ENCODE results near the gene SLF2. TPM values are rescaled to one million over a fixed set of nuclear protein-coding genes. Genes with fewer than 3 reads are reported as not detected.

SLF2 gene
- total RNA-seq, 2 donors from 2014 or later, result 25.3 to 77.8 TPM

DNA sequence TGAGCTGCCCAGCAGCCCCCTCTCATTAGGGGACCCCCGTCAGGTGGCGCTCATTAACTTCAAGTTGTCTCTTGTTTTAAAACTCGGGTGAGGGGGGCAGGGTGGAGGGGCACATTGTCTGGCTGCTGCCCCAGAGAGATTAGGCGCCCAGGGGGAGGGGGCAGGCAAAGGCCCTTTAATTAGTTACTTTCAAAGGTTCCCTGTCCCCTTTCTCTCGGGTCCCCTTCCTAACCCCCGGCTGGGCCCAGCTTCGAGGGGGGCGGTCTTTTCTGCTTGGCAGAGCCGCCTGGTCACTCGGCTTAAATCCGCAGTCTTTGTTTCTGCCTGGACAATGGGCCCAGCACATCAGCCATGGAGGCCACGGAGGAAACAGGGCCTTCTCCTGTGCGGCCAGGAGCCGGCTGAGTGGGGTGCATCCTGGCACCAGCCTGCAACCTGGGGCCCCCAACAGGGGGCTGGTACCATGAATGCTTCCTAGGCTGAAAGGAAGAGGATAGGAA is 38.9 kb upstream of the SLF2 start:
- Histone ChIP-seq H3K4me1 (replicated peaks) (no peaks in the 10 kb centered on the region), H3K4me3 (no peak overlapping the region), H3K9me3 (no peaks in the 10 kb centered on the region), H3K27me3 (replicated peaks; ENCODE audit: insufficient read depth) (peaks cover 4% of the 10 kb centered on the region), H3K27ac (no peak overlapping the region), H3K36me3 (no peaks in the 10 kb centered on the region)
- no peak for DNase-seq (ENCODE audit: low spot score)
- 69% methylated on average over 14 of the region's 14 CpGs for WGBS
- intact Hi-C loops (cut with DNase I), result no loop called here
- TF ChIP-seq POLR2AphosphoS5 (IDR thresholded peaks at IDR 0.05) (no peak), CTCF (IDR thresholded peaks at IDR 0.05) (no peak), POLR2A (IDR thresholded peaks at IDR 0.05) (no peak)

GRCh38 chr10:100874702-100875483 is 37.9 kb upstream of the SLF2 start:
- no peaks in the 10 kb centered on the region for H3K36me3 ChIP-seq
- H3K4me3 ChIP-seq, result no peak overlapping the region
- peaks cover 4% of the 10 kb centered on the region for H3K27me3 ChIP-seq (replicated peaks; ENCODE audit: insufficient read depth)
- H3K27ac ChIP-seq, result no peak overlapping the region
- H3K4me1 ChIP-seq (replicated peaks), result no peaks in the 10 kb centered on the region
- no peaks in the 10 kb centered on the region for H3K9me3 ChIP-seq
- 81% methylated on average over 20 of the region's 20 CpGs for WGBS
- intact Hi-C loops (cut with DNase I), result loop anchor here (5.0 kb wide), 1 partner anchor 308 kb away; no protein-coding TSS in a partner anchor
- TF ChIP-seq POLR2A (IDR thresholded peaks at IDR 0.05) (no peak), POLR2AphosphoS5 (IDR thresholded peaks at IDR 0.05) (no peak), CTCF (IDR thresholded peaks at IDR 0.05) (no peak)
- no peak for DNase-seq (ENCODE audit: low spot score)

- no peaks in the 10 kb centered on the region for H3K36me3 ChIP-seq
- peaks cover 4% of the 10 kb centered on the region for H3K27me3 ChIP-seq (replicated peaks; ENCODE audit: insufficient read depth)
- no peaks in the 10 kb centered on the region for H3K9me3 ChIP-seq
- TF ChIP-seq CTCF (IDR thresholded peaks at IDR 0.05) (no peak), POLR2AphosphoS5 (IDR thresholded peaks at IDR 0.05) (no peak), POLR2A (IDR thresholded peaks at IDR 0.05) (no peak)
- H3K4me3 ChIP-seq, result no peak overlapping the region
- no peak overlapping the region for H3K27ac ChIP-seq
- H3K4me1 ChIP-seq (replicated peaks), result no peaks in the 10 kb centered on the region
- DNase-seq (ENCODE audit: low spot score), result no peak
- intact Hi-C loops (cut with DNase I), result loop anchor here (5.0 kb wide), 1 partner anchor 308 kb away; no protein-coding TSS in a partner anchor
- 62% methylated on average over 5 of the region's 5 CpGs for WGBS
These were observed 37.1 kb upstream of the SLF2 start for GRCh38 chr10:100875484-100876166.

DNA sequence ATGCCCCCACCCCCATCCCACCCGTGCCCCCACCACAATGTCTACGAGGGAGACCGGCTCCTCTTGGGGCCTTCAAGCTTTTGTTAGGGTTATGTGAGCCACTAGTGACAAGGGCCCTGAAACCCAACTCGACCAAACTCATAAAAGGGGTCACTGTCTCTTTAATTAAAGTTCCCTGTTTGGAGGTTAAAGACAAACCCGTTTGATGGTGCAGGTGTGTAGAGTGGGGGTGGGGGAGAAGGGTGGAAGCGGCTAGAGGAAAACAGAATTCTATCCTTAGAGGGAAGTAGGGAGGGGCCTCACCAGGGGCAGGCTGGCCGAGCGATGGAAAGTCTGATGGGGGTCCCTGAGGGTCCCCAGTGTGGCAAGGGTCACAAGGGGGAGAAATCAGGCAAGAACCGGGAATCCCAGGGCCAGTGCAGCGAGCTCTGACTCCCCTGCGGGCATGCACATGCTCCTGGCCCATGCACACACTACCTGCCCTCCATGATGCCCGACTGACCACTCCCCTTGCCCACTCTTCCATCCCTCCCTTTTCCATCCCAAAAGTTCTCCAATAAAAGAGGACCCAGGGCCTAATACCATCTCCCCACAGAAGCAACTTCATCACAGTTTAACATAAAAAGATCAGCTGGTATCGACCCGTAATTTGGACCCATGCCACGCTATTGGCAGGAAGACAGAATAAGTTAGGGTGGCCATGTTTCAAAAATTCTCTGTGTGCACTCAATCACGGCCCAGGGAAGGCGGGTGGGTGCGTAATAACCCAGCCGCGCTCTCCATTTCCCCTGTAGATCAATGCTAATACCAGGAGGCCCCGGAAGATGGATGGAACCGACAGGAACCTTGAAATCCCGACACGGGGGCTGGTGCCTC is 35.9 kb upstream of the SLF2 start:
- 54% methylated on average over 24 of the region's 24 CpGs for WGBS
- Histone ChIP-seq H3K9me3 (no peaks in the 10 kb centered on the region), H3K4me3 (no peak overlapping the region), H3K27ac (no peak overlapping the region), H3K36me3 (no peaks in the 10 kb centered on the region), H3K27me3 (replicated peaks; ENCODE audit: insufficient read depth) (peaks cover 4% of the 10 kb centered on the region), H3K4me1 (replicated peaks) (no peaks in the 10 kb centered on the region)
- no peak for TF ChIP-seq POLR2AphosphoS5 (IDR thresholded peaks at IDR 0.05)
- no peak for TF ChIP-seq POLR2A (IDR thresholded peaks at IDR 0.05)
- TF ChIP-seq CTCF (IDR thresholded peaks at IDR 0.05), result no peak
- no peak for DNase-seq (ENCODE audit: low spot score)
- intact Hi-C loops (cut with DNase I), result loop anchor here (5.0 kb wide), 1 partner anchor 310 kb away; no protein-coding TSS in a partner anchor

Data from prostate gland (tissue), 2 donors.